AG10803 (cell line): Measurements from ENCODE around the gene CRABP1.

Experiments
- DNase-seq: peaks from one replicate; pipeline ENCODE4 v3.0.0; 2010; ENCODE audit warnings: low read depth
- H3K4me3 ChIP-seq: 2 replicates; pipeline ENCODE4 v1.5.1; 2011; ENCODE audit warnings: mild to moderate bottlenecking, low read length, control low read depth
- TF ChIP-seq, protein P1 (sequence below): conservative IDR thresholded peaks from 2 replicates; pipeline ENCODE4 v1.5.1; 2011; ENCODE audit warnings: mild to moderate bottlenecking, low read length, control low read depth, inconsistent platforms

Gene CRABP1

DNA sequence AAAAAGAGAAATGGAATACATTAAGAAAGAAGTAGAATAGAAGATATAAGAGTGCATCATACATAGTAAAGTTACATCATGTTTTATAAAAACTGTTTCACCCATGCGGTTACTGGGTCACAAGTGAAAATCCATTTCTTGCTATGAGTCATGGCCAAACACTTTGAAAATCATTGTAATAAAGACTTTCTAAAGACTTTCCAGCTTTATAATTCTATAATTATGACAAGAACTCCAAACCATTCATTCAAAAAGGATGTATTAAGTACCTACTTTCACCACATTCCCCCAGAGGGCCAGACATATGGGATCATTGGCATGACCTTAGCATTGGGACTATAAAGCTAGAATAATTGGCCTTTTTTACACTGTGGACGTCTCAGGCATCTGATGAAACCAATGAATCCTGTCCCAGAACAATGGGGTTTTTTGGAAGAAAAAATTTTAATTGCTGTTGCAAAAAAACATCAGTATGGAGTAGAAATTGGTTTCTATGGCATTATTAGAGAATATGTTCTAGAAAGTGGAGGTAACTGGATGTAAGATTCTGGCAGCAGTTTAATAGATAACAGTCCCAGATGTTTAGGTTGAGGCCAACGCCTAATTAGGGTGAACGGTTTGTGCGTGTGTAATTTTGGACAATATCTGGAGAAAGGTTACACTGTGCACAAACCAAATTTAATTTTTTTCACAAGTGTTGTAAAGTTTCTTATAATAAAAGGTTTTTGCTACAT, 37.4 kb upstream of the CRABP1 start:
- DNase-seq: peak; percentile 97
- TF ChIP-seq, protein P1, sequence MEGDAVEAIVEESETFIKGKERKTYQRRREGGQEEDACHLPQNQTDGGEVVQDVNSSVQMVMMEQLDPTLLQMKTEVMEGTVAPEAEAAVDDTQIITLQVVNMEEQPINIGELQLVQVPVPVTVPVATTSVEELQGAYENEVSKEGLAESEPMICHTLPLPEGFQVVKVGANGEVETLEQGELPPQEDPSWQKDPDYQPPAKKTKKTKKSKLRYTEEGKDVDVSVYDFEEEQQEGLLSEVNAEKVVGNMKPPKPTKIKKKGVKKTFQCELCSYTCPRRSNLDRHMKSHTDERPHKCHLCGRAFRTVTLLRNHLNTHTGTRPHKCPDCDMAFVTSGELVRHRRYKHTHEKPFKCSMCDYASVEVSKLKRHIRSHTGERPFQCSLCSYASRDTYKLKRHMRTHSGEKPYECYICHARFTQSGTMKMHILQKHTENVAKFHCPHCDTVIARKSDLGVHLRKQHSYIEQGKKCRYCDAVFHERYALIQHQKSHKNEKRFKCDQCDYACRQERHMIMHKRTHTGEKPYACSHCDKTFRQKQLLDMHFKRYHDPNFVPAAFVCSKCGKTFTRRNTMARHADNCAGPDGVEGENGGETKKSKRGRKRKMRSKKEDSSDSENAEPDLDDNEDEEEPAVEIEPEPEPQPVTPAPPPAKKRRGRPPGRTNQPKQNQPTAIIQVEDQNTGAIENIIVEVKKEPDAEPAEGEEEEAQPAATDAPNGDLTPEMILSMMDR: no peak
- no peak overlapping the region for H3K4me3 ChIP-seq

DNA sequence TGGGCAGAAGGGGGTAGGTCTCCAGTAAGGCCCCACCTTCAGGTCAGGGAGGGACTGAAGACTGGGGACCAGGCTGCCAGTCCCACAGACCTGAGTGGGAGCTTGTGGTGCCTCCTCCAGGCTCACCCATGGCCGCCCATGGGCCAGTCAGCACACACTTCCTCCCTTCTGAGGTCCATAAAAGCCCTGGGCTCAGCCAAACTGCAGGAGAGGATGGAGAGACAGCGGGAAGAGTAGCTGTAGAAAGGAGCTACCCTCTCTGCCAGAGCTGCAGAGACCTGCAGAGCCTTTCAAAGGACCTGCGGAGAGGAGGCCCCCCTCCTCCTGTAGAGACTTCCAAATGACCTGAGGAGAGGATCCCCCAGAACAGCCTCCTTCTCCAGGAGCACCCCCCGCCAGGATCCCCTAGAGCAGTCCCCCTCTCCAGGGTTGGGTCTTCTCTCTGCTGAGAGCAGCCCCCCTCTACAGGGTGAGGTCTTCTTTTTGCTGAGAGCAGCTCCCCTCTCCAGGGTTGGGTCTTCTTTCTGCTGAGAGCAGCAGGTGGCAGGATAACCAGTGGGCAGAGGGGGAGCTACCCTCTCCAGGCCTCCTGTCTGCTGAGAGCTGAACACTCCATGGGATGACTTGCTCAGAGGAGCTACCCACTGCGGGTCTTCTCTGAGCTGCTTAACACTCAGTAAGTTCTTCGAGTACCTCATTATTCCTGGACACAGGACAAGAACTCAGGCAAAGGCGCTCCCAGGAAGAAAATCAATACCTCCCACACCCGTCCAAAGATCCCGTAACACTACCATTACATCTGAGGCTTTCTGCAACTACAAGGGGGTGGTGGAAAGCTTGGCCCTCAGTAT, 35.7 kb upstream of the CRABP1 start:
- DNase-seq: no peak
- TF ChIP-seq, protein P1: no peak
- no peak overlapping the region for H3K4me3 ChIP-seq

DNA sequence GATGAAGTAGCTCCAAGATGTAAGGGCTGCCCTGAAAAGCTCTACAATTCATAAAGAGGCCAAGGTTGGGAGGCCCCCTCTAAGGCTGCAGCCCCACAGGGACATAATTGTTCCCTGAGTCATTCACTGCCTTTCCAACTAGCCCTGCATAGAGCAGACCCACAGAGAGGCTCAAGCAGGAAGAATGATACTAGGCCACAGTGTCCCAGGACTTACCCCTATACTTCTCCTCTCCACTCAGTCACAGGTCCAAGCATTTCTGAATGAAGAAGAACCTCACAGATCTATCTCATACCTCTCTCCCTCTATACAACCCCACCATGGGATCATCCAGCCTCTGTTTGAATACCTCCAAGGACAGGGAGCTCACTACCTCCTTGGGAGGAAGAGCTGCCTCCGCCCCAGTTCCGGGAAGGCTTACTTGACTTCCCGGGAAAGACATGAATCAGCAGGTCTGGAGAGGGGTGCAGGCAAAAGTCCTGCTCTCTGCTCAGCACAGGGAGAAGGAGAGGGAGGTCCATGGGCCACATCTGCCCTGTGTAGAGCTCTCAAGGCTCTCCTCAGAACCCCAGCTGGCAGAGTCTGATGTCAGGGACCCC, 33.9 kb upstream of the CRABP1 start:
- no peak overlapping the region for H3K4me3 ChIP-seq
- DNase-seq: peak; percentile 71

DNA sequence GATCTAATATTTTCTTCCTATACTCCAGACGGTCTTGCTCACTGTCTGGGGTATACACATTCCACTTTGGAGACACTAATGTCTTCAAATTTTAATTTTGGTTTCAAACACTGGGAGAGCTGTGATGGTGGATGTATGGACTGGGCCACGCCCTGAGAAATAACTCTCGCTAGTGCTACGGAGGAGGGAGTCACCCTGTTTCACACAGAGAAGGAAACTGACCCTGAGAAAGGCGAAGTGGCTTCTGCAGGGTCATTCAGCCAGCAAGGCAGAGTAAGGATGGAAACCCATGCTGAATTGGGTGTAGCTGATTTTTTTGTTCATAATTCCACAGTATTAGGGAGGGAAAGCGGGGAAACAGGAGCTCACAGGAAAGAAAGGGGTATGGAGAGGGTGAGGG, 32.2 kb upstream of the CRABP1 start:
- no peak overlapping the region for H3K4me3 ChIP-seq
- TF ChIP-seq, protein P1: no peak
- no peak for DNase-seq

More for the DNA sequence above, 33.9 kb upstream of the CRABP1 start:
- TF ChIP-seq, protein P1: no peak

DNA sequence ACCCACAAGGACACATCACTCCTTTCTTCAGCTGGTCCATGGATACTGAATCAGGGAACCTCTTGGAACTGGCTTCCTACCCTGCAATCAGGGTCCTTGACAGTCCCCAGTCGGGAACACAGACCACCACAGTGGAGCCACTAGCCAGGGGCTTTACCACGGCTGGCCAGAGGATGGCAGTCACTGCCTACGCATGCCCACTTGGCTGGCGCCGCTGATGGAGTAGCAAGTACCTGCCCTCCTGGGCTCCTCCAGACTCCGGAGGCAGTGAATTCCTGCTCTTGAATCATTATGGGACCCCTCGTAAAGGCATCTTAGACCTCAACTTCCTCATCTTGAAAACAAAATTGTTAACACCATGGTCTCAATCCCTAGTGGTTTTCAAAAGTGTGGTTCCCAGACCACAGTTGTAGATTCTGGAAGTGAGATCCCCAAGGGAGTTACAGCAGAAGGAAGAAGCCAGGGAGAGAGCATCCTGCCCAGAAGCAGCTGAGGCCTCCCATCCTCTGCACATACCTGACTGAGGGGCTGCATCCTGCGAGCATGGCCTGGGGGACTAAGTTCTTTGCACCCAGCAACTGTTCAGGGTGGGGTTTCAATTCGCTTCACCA, 31.6 kb upstream of the CRABP1 start:
- TF ChIP-seq, protein P1: peak; percentile 98
- H3K4me3 ChIP-seq: no peak overlapping the region
- peak; percentile 58 for DNase-seq

DNA sequence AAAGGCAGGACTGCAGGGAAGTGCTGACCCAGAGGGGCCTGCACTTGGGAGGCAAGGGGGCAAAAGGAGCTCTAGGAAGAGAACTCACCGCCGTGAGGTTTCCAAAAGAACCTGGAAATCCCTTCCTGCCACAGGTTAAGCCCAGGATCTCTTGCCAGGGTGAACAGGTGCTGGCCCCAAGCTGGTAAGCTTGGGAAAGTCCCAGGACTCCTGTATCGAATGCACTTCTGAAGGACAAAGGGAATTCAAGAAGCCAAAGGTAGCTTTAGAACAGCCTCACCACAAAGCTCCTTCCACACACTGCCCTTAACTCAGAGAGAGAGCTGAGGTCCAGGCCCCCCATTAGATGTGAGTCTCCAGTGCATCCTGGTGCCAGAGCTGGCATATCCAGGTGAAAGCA, 28.9 kb upstream of the CRABP1 start:
- no peak for DNase-seq
- TF ChIP-seq, protein P1: no peak

More for the DNA sequence above, 28.9 kb upstream of the CRABP1 start:
- no peak overlapping the region for H3K4me3 ChIP-seq
